Lower leg skin (tissue), 4 donors: ENCODE measurements around the gene VANGL2. TPM values are rescaled to one million over a fixed set of nuclear protein-coding genes. Genes with fewer than 3 reads are reported as not detected.
"Not testable (repeated sequence)": the region's sequence is repeated elsewhere in the genome, so short reads cannot be mapped to it uniquely, and the experiment has no call there.

ENCODE experiments used
- DNase-seq, 2 donors: peaks; one replicate each; pipeline ENCODE4 v3.0.0-alpha.2; 2019; ENCODE audit warnings: low spot score in 2 of 2
- H3K4me3 ChIP-seq: fragments of 200-600 bp; sonication (generic); 2 replicates; pipeline ENCODE4 v1.5.1; 2017; ENCODE audit warnings: mild to moderate bottlenecking, low read depth; ENCODE audit not compliant: poor library complexity, severe bottlenecking
- CTCF ChIP-seq, 3 donors: fragments of 450-650 bp; IDR thresholded peaks; one replicate each; pipeline ENCODE4 v1.5.1; 2016; ENCODE audit warnings: antibody characterized with exemption in 3 of 3, mild to moderate bottlenecking in 3 of 3, moderate library complexity in 2 of 3
- POLR2A ChIP-seq, 2 donors: fragments of 450-650 bp; IDR thresholded peaks; one replicate each; pipeline ENCODE4 v1.6.1; 2016 to 2017; ENCODE audit warnings: antibody characterized with exemption in 2 of 2, mild to moderate bottlenecking in 1 of 2, moderate library complexity in 1 of 2
- WGBS, 2 donors: methylation state at CpG; one replicate each; pipeline ENCODE4 v1.1.5; 2018; 5-methylcytosine and 5-hydroxymethylcytosine counted together
- intact Hi-C: fragments of 100-400 bp; cut with DNase I; formaldehyde crosslinking; loops from one replicate; pipeline ENCODE4 v1.15.0; 2023; ENCODE audit warnings: low total_unique reads
- total RNA-seq, 4 donors: library from RNA; depleted of rRNA; stranded (reverse); fragments of >200 nt; gene quantifications; one replicate each; pipeline ENCODE4 v1.1.0, GENCODE V29; 2016

Gene VANGL2
- total RNA-seq, 4 donors from 2014 or later = 18.7 to 27.3 (median 24.4) TPM

DNA sequence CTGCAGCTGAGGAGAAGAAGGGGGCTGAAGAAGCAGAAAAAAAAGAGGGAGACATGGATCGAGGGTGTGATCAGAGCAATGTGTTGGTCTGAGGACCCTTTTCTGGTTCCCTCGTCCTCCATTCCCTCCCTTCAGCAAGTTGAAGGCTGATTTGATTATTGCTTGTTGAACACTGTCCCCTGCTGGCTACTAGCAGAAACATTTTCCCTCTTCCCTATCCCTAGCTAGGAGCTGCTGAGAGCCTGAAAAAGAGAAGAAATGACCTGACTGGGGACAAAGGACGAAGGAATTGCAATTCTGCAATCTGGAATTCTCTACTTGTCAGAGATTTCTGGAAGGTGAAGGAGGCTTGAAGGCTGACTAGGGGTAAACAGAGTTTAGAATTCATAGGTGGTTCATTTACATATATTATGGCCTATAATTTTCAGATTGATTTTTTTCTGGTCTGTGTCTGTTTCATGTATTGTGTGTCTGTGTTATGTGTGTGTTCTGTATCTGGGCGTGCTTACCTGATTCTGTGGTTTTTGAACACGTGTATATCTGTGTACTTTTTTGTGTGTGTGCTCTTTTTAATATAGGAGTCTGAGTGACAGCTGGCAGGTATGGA, 23.7 kb upstream of the VANGL2 start:
- WGBS, 2 donors = 17 to 26% methylated on average over 5 of the region's 5 CpGs
- no peak overlapping the region for H3K4me3 ChIP-seq
- intact Hi-C loops = no loop called here
- TF ChIP-seq POLR2A (IDR thresholded peaks at IDR 0.05) = no peak
- TF ChIP-seq CTCF (IDR thresholded peaks at IDR 0.05) = peak in 1 of 3 donors; percentile 90
- no peak for DNase-seq

- intact Hi-C loops = no loop called here
- TF ChIP-seq CTCF (IDR thresholded peaks at IDR 0.05) = no peak
- TF ChIP-seq POLR2A (IDR thresholded peaks at IDR 0.05) = no peak
- WGBS, 2 donors = 77 to 81% methylated on average over 7 of the region's 7 CpGs
- H3K4me3 ChIP-seq = no peak overlapping the region
- peak in 1 of 2 donors; percentile 53 for DNase-seq
Measured at GRCh38 chr1:160377585-160378206, 22.7 kb upstream of the VANGL2 start.

DNA sequence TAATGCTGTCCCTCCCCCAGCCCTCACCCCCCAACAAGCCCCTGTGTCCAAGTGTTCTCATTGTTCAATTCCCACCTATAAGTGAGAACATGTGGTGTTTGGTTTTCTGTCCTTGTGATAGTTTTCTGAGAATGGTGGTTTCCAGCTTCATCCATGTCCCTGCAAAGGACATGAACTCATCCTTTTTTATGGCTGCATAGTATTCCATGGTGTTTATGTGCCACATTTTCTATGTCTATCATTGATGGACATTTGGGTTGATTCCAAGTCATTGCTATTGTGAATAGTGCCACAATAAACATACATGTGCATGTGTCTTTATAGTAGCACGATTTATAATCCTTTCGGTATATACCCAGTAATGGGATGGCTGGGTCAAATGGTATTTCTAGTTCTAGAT, 15.6 kb upstream of the VANGL2 start:
- H3K4me3 ChIP-seq, intact Hi-C loops, DNase-seq: not testable (repeated sequence)
- WGBS, 2 donors = 96 to 98% methylated on average over 2 of the region's 2 CpGs

GRCh38 chr1:160388406-160388805, 12.0 kb upstream of the VANGL2 start:
- intact Hi-C loops, DNase-seq, H3K4me3 ChIP-seq: not testable (repeated sequence)
- 78 to 84% methylated on average over 4 of the region's 4 CpGs for WGBS, 2 donors

DNA sequence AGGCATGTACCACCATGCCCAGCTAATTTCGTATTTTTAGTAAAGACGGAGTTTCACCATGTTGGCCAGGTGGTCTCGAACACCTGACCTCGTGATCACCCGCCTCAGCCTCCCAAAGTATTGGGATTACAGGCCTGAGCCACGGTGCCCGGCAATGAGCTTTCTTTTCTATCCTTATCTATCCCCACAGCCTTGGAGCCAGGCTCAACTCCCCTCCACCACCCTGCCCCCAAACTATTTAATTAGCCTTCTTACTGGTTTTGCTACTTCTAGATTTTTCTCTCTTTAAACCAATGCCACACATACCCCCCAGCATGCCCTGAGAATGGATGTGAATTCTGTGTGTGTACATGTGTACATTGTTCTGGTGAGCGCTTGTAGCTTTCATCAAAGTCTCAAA, 5.7 kb upstream of the VANGL2 start:
- WGBS, 2 donors = 93% methylated on average over 8 of the region's 8 CpGs
- no peak overlapping the region for H3K4me3 ChIP-seq
- TF ChIP-seq POLR2A (IDR thresholded peaks at IDR 0.05) = no peak
- no peak for TF ChIP-seq CTCF (IDR thresholded peaks at IDR 0.05)
- intact Hi-C loops = no loop called here
- DNase-seq = no peak

GRCh38 chr1:160397651-160398050, 2.7 kb upstream of the VANGL2 start:
- WGBS, 2 donors = 61 to 74% methylated on average over 1 of the region's 1 CpG
- TF ChIP-seq CTCF (IDR thresholded peaks at IDR 0.05) (no peak), POLR2A (IDR thresholded peaks at IDR 0.05) (no peak)
- intact Hi-C loops = no loop called here

DNA sequence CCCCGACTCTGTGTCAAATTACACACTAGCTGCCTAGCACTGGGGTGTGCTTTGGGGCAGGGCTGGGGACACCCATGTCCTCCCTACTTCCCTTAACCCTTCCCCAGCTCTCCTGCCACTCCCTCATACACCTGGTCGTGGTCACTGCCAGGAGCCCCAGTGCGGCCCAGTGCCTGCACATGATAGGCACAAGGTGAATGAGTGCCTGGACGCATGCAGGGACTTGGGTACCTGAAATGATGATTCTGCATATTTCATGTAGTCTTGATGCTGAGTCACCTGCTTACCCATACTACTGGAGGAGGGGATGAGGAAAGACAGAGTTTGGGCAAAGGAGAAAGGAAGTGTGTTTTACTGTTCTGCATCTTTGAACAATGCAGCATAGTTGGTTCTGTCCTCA, 1.5 kb upstream of the VANGL2 start:
- TF ChIP-seq CTCF (IDR thresholded peaks at IDR 0.05) (no peak), POLR2A (IDR thresholded peaks at IDR 0.05) (no peak)
- no peak for DNase-seq
- intact Hi-C loops = no loop called here
- no peak overlapping the region for H3K4me3 ChIP-seq
- WGBS, 2 donors = 60 to 61% methylated on average over 4 of the region's 4 CpGs

More at GRCh38 chr1:160397651-160398050, 2.7 kb upstream of the VANGL2 start:
- no peak overlapping the region for H3K4me3 ChIP-seq
- no peak for DNase-seq
